Transverse colon (tissue), 4 donors: ENCODE results near the gene STYXL1. TPM values are rescaled to one million over a fixed set of nuclear protein-coding genes. Genes with fewer than 3 reads are reported as not detected.

Experiments
- DNase-seq: peaks from one replicate; pipeline ENCODE4 v3.0.0-alpha.2; 2019
- H3K27ac ChIP-seq, 4 donors: fragments of 200-600 bp; sonication (generic); 2 replicates each; pipeline ENCODE4 v1.5.1; 2016 to 2018; ENCODE audit warnings: inconsistent platforms in 4 of 4
- H3K27me3 ChIP-seq: fragments of 200-600 bp; sonication (generic); 2 replicates; pipeline ENCODE4 v1.5.1; 2017; ENCODE audit warnings: inconsistent platforms
- H3K36me3 ChIP-seq, 4 donors: fragments of 200-600 bp; sonication (generic); 2 replicates each; pipeline ENCODE4 v1.5.1; 2017 to 2019; ENCODE audit warnings: inconsistent platforms in 4 of 4
- H3K4me1 ChIP-seq, 4 donors: fragments of 200-600 bp; sonication (generic); 2 replicates each; pipeline ENCODE4 v1.5.1; 2017 to 2020; ENCODE audit warnings: inconsistent platforms in 4 of 4
- H3K4me3 ChIP-seq, 4 donors: fragments of 200-600 bp; sonication (generic); 1 replicate in 1 of 4; 2 replicates in 3 of 4; pipeline versions ENCODE4 v1.5.1 to v1.6.1; 2017 to 2019; ENCODE audit warnings: inconsistent platforms in 4 of 4
- H3K9me3 ChIP-seq, 2 donors: fragments of 200-600 bp; sonication (generic); 2 replicates each; pipeline ENCODE4 v1.5.1; 2017 to 2019; ENCODE audit warnings: inconsistent platforms in 2 of 2
- EP300 ChIP-seq: sonication (generic); formaldehyde crosslinking; IDR thresholded peaks from one replicate; pipeline ENCODE4 v1.6.1; 2017; ENCODE audit warnings: antibody characterized with exemption, low read depth
- POLR2A ChIP-seq: fragments of 450-650 bp; IDR thresholded peaks from one replicate; pipeline ENCODE4 v1.6.1; 2016; ENCODE audit warnings: antibody characterized with exemption, mild to moderate bottlenecking, moderate library complexity
- POLR2AphosphoS5 ChIP-seq, 3 donors: sonication (generic); formaldehyde crosslinking; IDR thresholded peaks; one replicate each; pipeline ENCODE4 v1.6.1; 2016; ENCODE audit warnings: antibody characterized with exemption in 3 of 3
- WGBS, 2 donors: methylation state at CpG; one replicate each; pipeline ENCODE4 v1.1.5; 2018; ENCODE audit warnings: low coverage in 1 of 2; 5-methylcytosine and 5-hydroxymethylcytosine counted together
- in situ Hi-C, 4 donors: fragments of 200-750 bp; cut with MboI; loops; one replicate each; pipeline versions ENCODE4 v1.15.0 to v1.15.1; 2017; ENCODE audit warnings: low sequenced_read_pairs in 3 of 4, low pct_ligation_motif_present in 1 of 4, low pct_unique_long_range_greater_than_20kb in 1 of 4
- intact Hi-C: fragments of 100-400 bp; cut with DNase I; formaldehyde crosslinking; loops from one replicate; pipeline ENCODE4 v1.15.1; 2023; ENCODE audit warnings: low total_unique reads
- total RNA-seq, 4 donors: library from RNA; depleted of rRNA; stranded (reverse); fragments of >200 nt; gene quantifications; one replicate each; pipeline ENCODE4 v1.1.0, GENCODE V29; 2016
- TF ChIP-seq, protein P1 (sequence below), 5 experiments: fragments of 200-600 bp in 3 of 5; fragments of 450-650 bp in 2 of 5; sonication (generic) in 3 of 5; IDR thresholded peaks; 1 replicate in 2 of 5; 2 replicates in 3 of 5; pipeline ENCODE4 v1.5.1; 2016 to 2017; ENCODE audit warnings: antibody characterized with exemption in 5 of 5, inconsistent platforms in 3 of 5, mild to moderate bottlenecking in 2 of 5, moderate library complexity in 1 of 5

The STYXL1 gene
- total RNA-seq, 4 donors from 2014 or later: 3.4 to 51.9 (median 20.9) TPM

DNA sequence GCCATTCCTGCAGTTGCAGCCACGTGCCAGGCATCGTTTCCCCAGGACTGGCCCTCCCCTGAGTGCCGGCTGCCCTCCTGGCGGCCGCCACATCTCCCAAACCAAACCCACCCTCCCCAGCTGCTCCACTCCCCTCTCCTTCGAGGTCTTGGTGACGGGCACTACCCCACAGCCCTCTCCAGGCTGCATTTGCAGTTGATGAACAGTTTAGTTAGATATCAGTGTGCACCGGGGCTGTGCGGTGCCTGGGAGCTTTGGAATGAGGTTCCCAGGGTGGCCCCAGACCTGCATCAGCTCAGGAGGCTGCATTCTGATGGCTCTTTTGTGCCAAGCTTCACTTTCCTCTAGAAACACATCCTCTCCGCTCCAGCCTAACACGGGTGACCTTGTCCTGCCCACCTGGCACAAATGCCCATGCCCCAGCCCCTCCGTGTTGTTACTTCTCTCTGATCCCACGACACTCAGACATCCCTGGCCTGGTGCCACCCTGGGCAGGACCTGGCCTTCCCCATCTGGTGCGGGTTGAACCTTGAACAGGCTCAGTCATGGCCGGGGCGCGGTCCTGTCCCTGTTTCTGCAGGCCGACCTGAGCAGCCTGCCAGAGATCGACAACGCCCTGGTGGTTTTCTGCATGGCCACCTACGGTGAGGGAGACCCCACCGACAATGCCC is 67.9 kb downstream of the STYXL1 start:
- peaks cover 0 to 15% (median 0%) of the 10 kb centered on the region in 4 donors for H3K36me3 ChIP-seq
- peak overlapping the region; percentile 43 to 75 (median 67) for H3K27ac ChIP-seq
- H3K27me3 ChIP-seq: no peaks in the 10 kb centered on the region
- peak in 2 of 3 donors; percentile 67 to 77 for TF ChIP-seq POLR2AphosphoS5 (IDR thresholded peaks at IDR 0.05)
- TF ChIP-seq, protein P1, sequence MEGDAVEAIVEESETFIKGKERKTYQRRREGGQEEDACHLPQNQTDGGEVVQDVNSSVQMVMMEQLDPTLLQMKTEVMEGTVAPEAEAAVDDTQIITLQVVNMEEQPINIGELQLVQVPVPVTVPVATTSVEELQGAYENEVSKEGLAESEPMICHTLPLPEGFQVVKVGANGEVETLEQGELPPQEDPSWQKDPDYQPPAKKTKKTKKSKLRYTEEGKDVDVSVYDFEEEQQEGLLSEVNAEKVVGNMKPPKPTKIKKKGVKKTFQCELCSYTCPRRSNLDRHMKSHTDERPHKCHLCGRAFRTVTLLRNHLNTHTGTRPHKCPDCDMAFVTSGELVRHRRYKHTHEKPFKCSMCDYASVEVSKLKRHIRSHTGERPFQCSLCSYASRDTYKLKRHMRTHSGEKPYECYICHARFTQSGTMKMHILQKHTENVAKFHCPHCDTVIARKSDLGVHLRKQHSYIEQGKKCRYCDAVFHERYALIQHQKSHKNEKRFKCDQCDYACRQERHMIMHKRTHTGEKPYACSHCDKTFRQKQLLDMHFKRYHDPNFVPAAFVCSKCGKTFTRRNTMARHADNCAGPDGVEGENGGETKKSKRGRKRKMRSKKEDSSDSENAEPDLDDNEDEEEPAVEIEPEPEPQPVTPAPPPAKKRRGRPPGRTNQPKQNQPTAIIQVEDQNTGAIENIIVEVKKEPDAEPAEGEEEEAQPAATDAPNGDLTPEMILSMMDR (IDR thresholded peaks at IDR 0.05): no peak
- in situ Hi-C loops (no loop called here), intact Hi-C loops (no loop called here)
- DNase-seq: peak; percentile 93
- peaks cover 6 to 19% (median 15%) of the 10 kb centered on the region in 4 donors for H3K4me1 ChIP-seq
- H3K4me3 ChIP-seq: peak overlapping the region in 1 of 4 donors; percentile 3
- WGBS, 2 donors: 75% methylated on average over 22 of the region's 22 CpGs; no CpG with 5 or more reads in 1 of the 2 donors
- no peaks in the 10 kb centered on the region for H3K9me3 ChIP-seq

DNA sequence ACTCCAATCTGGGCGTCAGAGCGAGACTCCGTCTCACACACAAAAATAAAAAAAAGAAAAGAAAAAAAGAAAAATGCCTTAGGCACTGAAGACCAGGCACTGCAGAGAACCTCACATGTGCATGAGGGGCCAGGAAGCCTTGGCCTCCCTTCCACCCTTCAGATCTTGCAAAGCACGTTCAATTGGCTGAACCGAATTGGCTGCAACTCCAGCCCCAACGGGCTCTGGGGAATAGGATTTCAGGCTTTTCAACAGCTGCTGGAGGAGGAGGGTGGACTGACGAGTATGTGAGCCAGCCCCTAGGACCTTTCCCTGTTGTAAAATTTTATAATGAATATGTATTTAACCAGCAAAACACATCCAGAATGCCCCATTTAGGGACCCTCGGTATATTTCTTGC is 70.1 kb downstream of the STYXL1 start:
- in situ Hi-C loops (no loop called here), intact Hi-C loops (no loop called here)
- peaks cover 6 to 19% (median 15%) of the 10 kb centered on the region in 4 donors for H3K4me1 ChIP-seq
- peaks cover 0 to 10% (median 2%) of the 10 kb centered on the region in 4 donors for H3K36me3 ChIP-seq
- TF ChIP-seq, protein P1 (IDR thresholded peaks at IDR 0.05): no peak
- no peak for TF ChIP-seq POLR2AphosphoS5 (IDR thresholded peaks at IDR 0.05)
- TF ChIP-seq POLR2A: no peak
- TF ChIP-seq EP300: no peak
- no peaks in the 10 kb centered on the region for H3K9me3 ChIP-seq
- DNase-seq: no peak
- no peaks in the 10 kb centered on the region for H3K27me3 ChIP-seq
- H3K4me3 ChIP-seq: no peak overlapping the region
- H3K27ac ChIP-seq: no peak overlapping the region
- WGBS, 2 donors: 75 to 84% methylated on average over 5 to 8 of the region's 8 CpGs

DNA sequence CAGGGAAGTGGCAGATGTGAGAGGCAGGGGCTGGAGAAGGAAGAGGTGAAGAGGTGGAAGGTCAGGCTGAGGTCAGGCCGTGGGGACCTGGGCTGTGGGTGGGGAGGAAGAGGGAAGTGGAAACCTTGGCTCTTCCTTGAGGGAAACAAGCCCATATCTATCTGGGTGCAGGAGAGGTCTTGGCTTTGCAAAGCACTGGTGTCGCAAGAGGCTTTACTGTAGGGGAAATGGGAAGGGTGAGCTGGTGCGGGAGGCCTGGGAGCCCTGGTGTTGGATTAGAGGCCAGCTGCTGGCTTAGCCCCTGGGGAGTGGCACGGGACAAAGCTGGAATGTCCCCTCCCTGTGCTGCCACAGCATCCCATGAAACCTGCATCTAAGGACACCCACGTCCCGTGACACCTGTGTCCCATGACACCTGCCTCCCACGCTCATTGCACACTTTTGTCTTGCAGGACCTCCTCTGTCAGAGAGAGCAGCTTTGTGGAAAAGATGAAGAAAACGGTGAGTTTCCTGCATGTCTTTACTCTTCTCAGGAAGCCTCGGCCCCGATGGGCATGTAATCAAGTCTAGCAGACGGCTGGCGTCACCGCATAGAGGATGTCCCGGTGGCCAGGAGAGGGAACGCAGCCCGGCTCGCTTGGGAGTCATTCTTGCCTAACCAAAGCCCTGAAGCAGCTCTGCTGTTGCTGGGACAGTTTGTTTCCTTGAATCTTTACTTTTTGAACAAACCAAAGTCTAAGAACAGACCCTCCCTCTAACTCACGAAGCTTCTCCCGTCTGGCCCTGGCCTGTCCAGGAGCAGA is 75.6 kb downstream of the STYXL1 start:
- H3K9me3 ChIP-seq: no peaks in the 10 kb centered on the region
- in situ Hi-C loops: no loop called here
- no peaks in the 10 kb centered on the region for H3K27me3 ChIP-seq
- H3K27ac ChIP-seq: peak overlapping the region; percentile 30 to 55 (median 42)
- peaks cover 0 to 10% (median 2%) of the 10 kb centered on the region in 4 donors for H3K36me3 ChIP-seq
- peaks cover 6 to 38% (median 20%) of the 10 kb centered on the region in 4 donors for H3K4me1 ChIP-seq
- DNase-seq: no peak
- intact Hi-C loops: no loop called here
- no peak overlapping the region for H3K4me3 ChIP-seq
- 77 to 80% methylated on average over 7 to 19 of the region's 19 CpGs for WGBS, 2 donors
- TF ChIP-seq EP300 (no peak), POLR2A (no peak), POLR2AphosphoS5 (IDR thresholded peaks at IDR 0.05) (peak in 1 of 3 donors; percentile 7)
- TF ChIP-seq, protein P1 (IDR thresholded peaks at IDR 0.05): peak in 1 of 5 experiments; percentile 19

DNA sequence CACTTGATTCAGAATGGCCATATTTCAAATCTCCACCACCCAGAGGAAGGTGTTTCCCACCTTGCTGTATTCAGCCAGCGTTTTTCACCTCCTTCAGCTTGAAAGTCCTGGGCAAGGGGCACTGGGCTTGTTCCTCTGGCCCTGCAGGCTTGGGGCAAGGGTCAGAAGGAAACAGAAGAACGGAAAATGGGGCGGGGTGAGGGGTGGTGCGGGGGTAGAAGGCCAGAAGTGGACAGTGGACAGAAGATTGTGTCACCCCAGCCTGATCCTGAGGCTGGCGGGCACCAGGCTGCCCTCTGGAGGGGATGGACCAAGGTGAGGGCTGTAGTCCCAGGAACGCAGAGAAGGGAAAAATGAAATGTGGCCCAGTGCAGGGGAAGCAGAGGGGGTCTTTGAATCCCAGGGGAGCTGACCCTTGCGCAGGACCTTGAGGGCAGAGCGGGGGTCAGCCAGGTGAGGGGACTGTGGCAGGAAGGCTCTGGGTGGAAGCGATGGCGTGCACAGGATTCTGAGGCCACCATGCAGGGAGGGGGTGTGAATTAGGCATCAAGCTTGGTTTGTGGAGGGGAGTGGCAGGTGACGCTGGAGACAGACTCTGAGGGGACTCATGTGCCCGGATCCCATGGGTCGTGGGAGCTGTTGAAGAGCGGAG is 76.4 kb downstream of the STYXL1 start:
- Histone ChIP-seq H3K36me3 (peaks cover 0 to 10% (median 2%) of the 10 kb centered on the region in 4 donors), H3K27ac (peak overlapping the region; percentile 30 to 55 (median 42)), H3K9me3 (no peaks in the 10 kb centered on the region), H3K4me3 (no peak overlapping the region), H3K27me3 (no peaks in the 10 kb centered on the region), H3K4me1 (peaks cover 9 to 43% (median 26%) of the 10 kb centered on the region in 4 donors)
- DNase-seq: no peak
- in situ Hi-C loops (no loop called here), intact Hi-C loops (no loop called here)
- 89 to 90% methylated on average over 9 to 14 of the region's 14 CpGs for WGBS, 2 donors
- TF ChIP-seq POLR2AphosphoS5 (IDR thresholded peaks at IDR 0.05) (no peak), POLR2A (no peak), EP300 (no peak)
- TF ChIP-seq, protein P1 (IDR thresholded peaks at IDR 0.05): no peak
